HL-60 (cell line): Measurements from ENCODE around the gene VAMP3.

Experiments
- DNase-seq, 2 experiments: peaks; one replicate each; pipeline ENCODE4 v3.0.0-alpha.2; 2010 to 2020; ENCODE audit warnings: low read depth in 1 of 2, low spot score in 1 of 2
- H3K27ac ChIP-seq: fragments of 250-450 bp; sonication (Bioruptor Pico); replicated peaks from 2 replicates; pipeline ENCODE4 v1.5.1; 2020; ENCODE audit warnings: mild to moderate bottlenecking, moderate library complexity
- H3K27me3 ChIP-seq: fragments of 250-450 bp; sonication (Bioruptor Pico); 2 replicates; pipeline ENCODE4 v1.5.1; 2021; ENCODE audit warnings: mild to moderate bottlenecking, moderate library complexity; ENCODE audit not compliant: insufficient read depth, poor library complexity, severe bottlenecking
- H3K4me3 ChIP-seq: replicated peaks from 2 replicates; pipeline ENCODE4 v1.5.1; 2011; ENCODE audit warnings: mild to moderate bottlenecking, control low read depth, low read length; ENCODE audit not compliant: insufficient read depth
- GABPA ChIP-seq: IDR thresholded peaks from 2 replicates; pipeline ENCODE4 v1.6.1; 2012; ENCODE audit warnings: low read depth
- POLR2AphosphoS5 ChIP-seq: IDR thresholded peaks from 2 replicates; pipeline ENCODE4 v1.6.1; 2012; ENCODE audit warnings: low read depth
- REST ChIP-seq: IDR thresholded peaks from 2 replicates; pipeline ENCODE4 v1.6.1; 2012; ENCODE audit warnings: low read depth; ENCODE audit not compliant: insufficient replicate concordance
- SPI1 ChIP-seq: IDR thresholded peaks from 2 replicates; pipeline ENCODE4 v1.6.1; 2012; ENCODE audit warnings: low read depth, mild to moderate bottlenecking, borderline replicate concordance
- TF ChIP-seq, protein P1 (sequence below): IDR thresholded peaks from one replicate; pipeline ENCODE4 v1.5.1; 2011; ENCODE audit warnings: low read length, control low read depth, inconsistent platforms; ENCODE audit not compliant: insufficient read depth

VAMP3 gene

DNA sequence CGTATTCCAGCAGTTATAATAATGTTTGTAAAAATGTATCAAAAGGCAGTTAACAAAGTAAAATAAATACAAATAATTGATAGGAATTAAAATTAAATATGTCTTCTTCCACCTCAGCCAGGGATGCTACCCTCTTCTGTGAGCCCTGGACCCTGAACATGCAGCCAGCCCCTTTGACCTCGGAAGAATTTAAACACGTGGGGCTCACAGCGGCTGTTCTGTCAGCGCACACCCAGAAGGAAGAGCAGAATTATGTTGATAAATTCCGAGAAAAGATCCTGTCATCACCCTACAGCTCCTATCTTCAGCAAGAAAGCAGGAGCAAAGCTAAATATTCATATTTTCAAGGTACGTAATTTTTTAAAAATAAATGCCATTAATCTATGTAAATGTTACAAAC is 55.3 kb downstream of the VAMP3 start:
- H3K4me3 ChIP-seq, result no peak overlapping the region
- TF ChIP-seq GABPA (no peak), POLR2AphosphoS5 (no peak), SPI1 (no peak), REST (no peak)
- TF ChIP-seq, protein P1, sequence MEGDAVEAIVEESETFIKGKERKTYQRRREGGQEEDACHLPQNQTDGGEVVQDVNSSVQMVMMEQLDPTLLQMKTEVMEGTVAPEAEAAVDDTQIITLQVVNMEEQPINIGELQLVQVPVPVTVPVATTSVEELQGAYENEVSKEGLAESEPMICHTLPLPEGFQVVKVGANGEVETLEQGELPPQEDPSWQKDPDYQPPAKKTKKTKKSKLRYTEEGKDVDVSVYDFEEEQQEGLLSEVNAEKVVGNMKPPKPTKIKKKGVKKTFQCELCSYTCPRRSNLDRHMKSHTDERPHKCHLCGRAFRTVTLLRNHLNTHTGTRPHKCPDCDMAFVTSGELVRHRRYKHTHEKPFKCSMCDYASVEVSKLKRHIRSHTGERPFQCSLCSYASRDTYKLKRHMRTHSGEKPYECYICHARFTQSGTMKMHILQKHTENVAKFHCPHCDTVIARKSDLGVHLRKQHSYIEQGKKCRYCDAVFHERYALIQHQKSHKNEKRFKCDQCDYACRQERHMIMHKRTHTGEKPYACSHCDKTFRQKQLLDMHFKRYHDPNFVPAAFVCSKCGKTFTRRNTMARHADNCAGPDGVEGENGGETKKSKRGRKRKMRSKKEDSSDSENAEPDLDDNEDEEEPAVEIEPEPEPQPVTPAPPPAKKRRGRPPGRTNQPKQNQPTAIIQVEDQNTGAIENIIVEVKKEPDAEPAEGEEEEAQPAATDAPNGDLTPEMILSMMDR, result no peak
- H3K27ac ChIP-seq, result no peak overlapping the region
- no peaks in the 10 kb centered on the region for H3K27me3 ChIP-seq
- DNase-seq, result no peak

GRCh38 chr1:7827126-7827955 is 56.2 kb downstream of the VAMP3 start:
- no peak overlapping the region for H3K27ac ChIP-seq
- TF ChIP-seq, protein P1, result no peak
- TF ChIP-seq REST (no peak), POLR2AphosphoS5 (no peak), SPI1 (no peak), GABPA (no peak)
- no peaks in the 10 kb centered on the region for H3K27me3 ChIP-seq
- no peak overlapping the region for H3K4me3 ChIP-seq
- no peak for DNase-seq
